Measurements from ENCODE around the gene ZNF277. TPM values are rescaled to one million over a fixed set of nuclear protein-coding genes. Genes with fewer than 3 reads are reported as not detected.

The ZNF277 gene
- total RNA-seq, 1 donor from 2014 or later = 23.7 TPM

- no peaks in the 10 kb centered on the region for H3K27me3 Mint-ChIP-seq (ENCODE audit: low read depth)
- H3K27ac Mint-ChIP-seq = no peak overlapping the region
- H3K9me3 Mint-ChIP-seq = no peaks in the 10 kb centered on the region
- DNase-seq (ENCODE audit: low spot score in 2 of 2, unreplicated experiment in 2 of 2) = no peak
- H3K4me1 Mint-ChIP-seq = peaks cover 26% of the 10 kb centered on the region
- no peak overlapping the region for H3K4me3 Mint-ChIP-seq
- TF ChIP-seq CTCF (IDR thresholded peaks at IDR 0.05; ENCODE audit: unreplicated experiment) = no peak
- no peaks in the 10 kb centered on the region for H3K36me3 Mint-ChIP-seq
Observed at GRCh38 chr7:112199672-112200071, 6.8 kb upstream of the ZNF277 start.

- Mint-ChIP-seq H3K9me3 (no peaks in the 10 kb centered on the region), H3K4me1 (peaks cover 29% of the 10 kb centered on the region), H3K27ac (no peak overlapping the region), H3K36me3 (no peaks in the 10 kb centered on the region), H3K4me3 (no peak overlapping the region), H3K27me3 (ENCODE audit: low read depth) (no peaks in the 10 kb centered on the region)
- no peak for TF ChIP-seq CTCF (IDR thresholded peaks at IDR 0.05; ENCODE audit: unreplicated experiment)
- DNase-seq (ENCODE audit: low spot score in 2 of 2, unreplicated experiment in 2 of 2) = no peak
Observed at GRCh38 chr7:112201411-112201810, 5.1 kb upstream of the ZNF277 start.

DNA sequence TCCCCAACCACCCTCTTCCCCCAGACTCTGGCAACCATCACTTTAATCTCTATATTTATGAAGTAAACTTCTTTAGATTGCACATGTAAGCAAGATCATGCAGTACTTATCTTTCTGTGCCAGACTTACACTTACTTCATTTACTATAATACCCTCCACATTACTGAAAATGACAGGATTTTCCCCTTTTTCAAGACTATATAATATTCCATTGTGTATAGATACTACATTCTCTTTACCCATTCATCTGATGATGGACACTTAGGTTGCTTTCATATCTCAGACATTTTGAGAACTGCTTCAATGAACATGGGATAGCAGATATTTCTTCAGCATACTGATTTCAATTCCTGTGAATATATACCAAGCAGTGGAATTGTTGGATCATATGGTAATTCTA is 4.7 kb upstream of the ZNF277 start:
- no peak for TF ChIP-seq CTCF (IDR thresholded peaks at IDR 0.05; ENCODE audit: unreplicated experiment)
- Mint-ChIP-seq H3K27me3 (ENCODE audit: low read depth) (no peaks in the 10 kb centered on the region), H3K9me3 (no peaks in the 10 kb centered on the region), H3K27ac (no peak overlapping the region), H3K4me3 (no peak overlapping the region), H3K4me1 (peaks cover 32% of the 10 kb centered on the region), H3K36me3 (no peaks in the 10 kb centered on the region)
- DNase-seq (ENCODE audit: low spot score in 2 of 2, unreplicated experiment in 2 of 2) = no peak

GRCh38 chr7:112202816-112203215 is 3.7 kb upstream of the ZNF277 start:
- no peak for DNase-seq (ENCODE audit: low spot score in 2 of 2, unreplicated experiment in 2 of 2)
- Mint-ChIP-seq H3K36me3 (no peaks in the 10 kb centered on the region), H3K4me3 (no peak overlapping the region), H3K4me1 (peaks cover 33% of the 10 kb centered on the region), H3K27ac (no peak overlapping the region), H3K27me3 (ENCODE audit: low read depth) (no peaks in the 10 kb centered on the region), H3K9me3 (no peaks in the 10 kb centered on the region)
- TF ChIP-seq CTCF (IDR thresholded peaks at IDR 0.05; ENCODE audit: unreplicated experiment) = no peak

DNA sequence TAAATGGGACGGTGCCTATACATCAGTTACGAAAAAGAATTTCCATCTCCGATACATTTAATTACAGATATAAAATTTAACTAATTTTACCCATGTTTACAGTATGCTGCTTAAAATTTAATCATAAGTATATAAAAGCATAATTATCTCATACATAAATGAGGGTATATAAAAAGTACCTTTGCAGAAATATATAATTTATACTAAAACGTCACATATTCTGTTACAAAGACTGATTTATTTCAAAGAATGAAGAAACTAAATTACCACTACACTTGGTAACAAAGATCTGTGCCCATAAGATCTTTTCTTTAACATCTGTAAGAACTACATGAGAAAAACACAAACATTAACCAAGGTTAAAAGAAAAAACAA is 3.1 kb upstream of the ZNF277 start:
- no peaks in the 10 kb centered on the region for H3K9me3 Mint-ChIP-seq
- H3K27me3 Mint-ChIP-seq (ENCODE audit: low read depth) = no peaks in the 10 kb centered on the region
- peak overlapping the region; percentile 95 for H3K4me3 Mint-ChIP-seq
- DNase-seq (ENCODE audit: low spot score in 2 of 2, unreplicated experiment in 2 of 2) = no peak
- peaks cover 32% of the 10 kb centered on the region for H3K4me1 Mint-ChIP-seq
- no peak for TF ChIP-seq CTCF (IDR thresholded peaks at IDR 0.05; ENCODE audit: unreplicated experiment)
- no peaks in the 10 kb centered on the region for H3K36me3 Mint-ChIP-seq
- no peak overlapping the region for H3K27ac Mint-ChIP-seq
